Nucleus accumbens (tissue), 56 donors: Measurements from ENCODE around the gene ICOSLG.
"Not testable (repeated sequence)": the region's sequence is repeated elsewhere in the genome, so short reads cannot be mapped to it uniquely, and the experiment has no call there.

Experiments
- DNase-seq, 56 donors: peaks; one replicate each; lab custom pipeline; 2025; lab: John Stamatoyannopoulos, UW

Gene ICOSLG

GRCh38 chr21:44228109-44228508 is 12.6 kb downstream of the ICOSLG start:
- not testable (repeated sequence) for DNase-seq

- not testable (repeated sequence) for DNase-seq
These were observed 13.1 kb downstream of the ICOSLG start for GRCh38 chr21:44227614-44228013.

GRCh38 chr21:44225605-44226004 is 15.1 kb downstream of the ICOSLG start:
- DNase-seq: not testable (repeated sequence)

- not testable (repeated sequence) for DNase-seq
These were observed 17.4 kb downstream of the ICOSLG start for GRCh38 chr21:44223334-44223733.

GRCh38 chr21:44220674-44221073 is 20.1 kb downstream of the ICOSLG start:
- not testable (repeated sequence) for DNase-seq

- not testable (repeated sequence) for DNase-seq
These were observed 22.3 kb downstream of the ICOSLG start for GRCh38 chr21:44218461-44218860.

- not testable (repeated sequence) for DNase-seq
These were observed 28.8 kb downstream of the ICOSLG start for GRCh38 chr21:44211978-44212377.

GRCh38 chr21:44211574-44211973 is 29.2 kb downstream of the ICOSLG start:
- not testable (repeated sequence) for DNase-seq

GRCh38 chr21:44207860-44208646 is 32.7 kb downstream of the ICOSLG start:
- not testable (repeated sequence) for DNase-seq

- not testable (repeated sequence) for DNase-seq
These were observed 33.8 kb downstream of the ICOSLG start for GRCh38 chr21:44206698-44207676.

GRCh38 chr21:44206187-44206586 is 34.6 kb downstream of the ICOSLG start:
- DNase-seq: not testable (repeated sequence)

GRCh38 chr21:44202590-44203299 is 38.0 kb downstream of the ICOSLG start:
- DNase-seq: not testable (repeated sequence)

GRCh38 chr21:44199997-44200396 is 40.7 kb downstream of the ICOSLG start:
- not testable (repeated sequence) for DNase-seq

- no peak for DNase-seq
These were observed 41.3 kb downstream of the ICOSLG start for GRCh38 chr21:44199448-44199847.

GRCh38 chr21:44197156-44197516 is 43.6 kb downstream of the ICOSLG start:
- not testable (repeated sequence) for DNase-seq

- DNase-seq: peak in 4 of 56 donors; percentile 12 to 27 (median 18)
These were observed 44.3 kb downstream of the ICOSLG start for GRCh38 chr21:44196212-44197155.

- not testable (repeated sequence) for DNase-seq
These were observed 45.9 kb downstream of the ICOSLG start for GRCh38 chr21:44194888-44195287.

- DNase-seq: not testable (repeated sequence)
These were observed 46.3 kb downstream of the ICOSLG start for GRCh38 chr21:44194451-44194850.

GRCh38 chr21:44193108-44193507 is 47.6 kb downstream of the ICOSLG start:
- not testable (repeated sequence) for DNase-seq
